Spleen (tissue), 11 donors: ENCODE data around the gene ACOXL. TPM values are rescaled to one million over a fixed set of nuclear protein-coding genes. Genes with fewer than 3 reads are reported as not detected.

ENCODE experiments used
- DNase-seq: peaks from one replicate; pipeline ENCODE4 v3.0.0-alpha.2; 2020
- H3K27ac ChIP-seq, 8 donors: fragments of 200-600 bp; sonication (generic) in 7 of 8; 1 replicate in 4 of 8; 2 replicates in 4 of 8; pipeline versions ENCODE4 v1.5.0 to v1.8.0; 2016 to 2021; ENCODE audit warnings: inconsistent platforms in 4 of 8, mild to moderate bottlenecking in 4 of 8, moderate library complexity in 1 of 8
- H3K27me3 ChIP-seq, 7 donors: fragments of 200-600 bp; sonication (generic) in 6 of 7; replicated peaks in 1 of 7; 1 replicate in 4 of 7; 2 replicates in 3 of 7; pipeline versions ENCODE4 v1.5.0 to v1.8.0; 2016 to 2021; ENCODE audit warnings: inconsistent platforms in 3 of 7, mild to moderate bottlenecking in 1 of 7
- H3K36me3 ChIP-seq, 6 donors: fragments of 200-600 bp; sonication (generic) in 5 of 6; 1 replicate in 4 of 6; 2 replicates in 2 of 6; pipeline versions ENCODE4 v1.5.0 to v1.8.0; 2016 to 2021; ENCODE audit warnings: inconsistent platforms in 2 of 6
- H3K4me1 ChIP-seq, 6 donors: fragments of 200-600 bp; sonication (generic) in 5 of 6; 1 replicate in 3 of 6; 2 replicates in 3 of 6; pipeline versions ENCODE4 v1.5.0 to v1.8.0; 2016 to 2021; ENCODE audit warnings: inconsistent platforms in 3 of 6
- H3K4me3 ChIP-seq, 8 donors: fragments of 200-600 bp; sonication (generic) in 7 of 8; 1 replicate in 4 of 8; 2 replicates in 4 of 8; pipeline versions ENCODE4 v1.5.0 to v1.8.0; 2016 to 2021; ENCODE audit warnings: inconsistent platforms in 4 of 8, mild to moderate bottlenecking in 4 of 8, moderate library complexity in 2 of 8
- H3K9me3 ChIP-seq, 8 donors: fragments of 200-600 bp; sonication (generic) in 7 of 8; 1 replicate in 4 of 8; 2 replicates in 4 of 8; pipeline versions ENCODE4 v1.5.0 to v1.8.0; 2016 to 2021; ENCODE audit warnings: inconsistent platforms in 4 of 8
- POLR2A ChIP-seq, 3 donors: fragments of 450-650 bp; IDR thresholded peaks; one replicate each; pipeline ENCODE4 v1.5.1; 2017; ENCODE audit warnings: antibody characterized with exemption in 3 of 3, mild to moderate bottlenecking in 1 of 3
- POLR2AphosphoS5 ChIP-seq, 3 donors: sonication (generic); formaldehyde crosslinking; IDR thresholded peaks; one replicate each; pipeline ENCODE4 v1.5.1; 2017; ENCODE audit warnings: antibody characterized with exemption in 3 of 3
- WGBS, 5 donors: extraction: QIAGEN DNeasy Blood & Tissue Kit in 3 of 5; methylation state at CpG; one replicate each; pipeline versions ENCODE4 v1.1.5 to v1.1.7; 2013 to 2018; 5-methylcytosine and 5-hydroxymethylcytosine counted together
- intact Hi-C: fragments of 100-400 bp; cut with DNase I; formaldehyde crosslinking; loops from one replicate; pipeline ENCODE4 v1.15.0; 2023; ENCODE audit warnings: low total_unique reads
- polyA plus RNA-seq, 3 donors: library from polyadenylated mRNA; stranded (reverse); fragments of 200-250 nt; gene quantifications; one replicate each; pipeline ENCODE4 v1.2.1, GENCODE V29; 2013
- total RNA-seq, 7 donors: library from RNA; depleted of rRNA in 3 of 7; stranded (reverse); fragments of >200 nt in 3 of 7; fragmentation: NEBNext Ultra II Directional in 4 of 7; extraction: Animal tissue kit (Norgen Biotek cat#: 25700) in 4 of 7; gene quantifications; one replicate each; pipeline versions ENCODE4 v1.1.0 to v1.2.1, GENCODE V29; 2016 to 2021
- TF ChIP-seq, protein P1 (sequence below), 11 experiments: fragments of 200-600 bp in 7 of 11; fragments of 450-650 bp in 4 of 11; sonication (generic) in 4 of 11; IDR thresholded peaks in 8 of 11; conservative IDR thresholded peaks in 3 of 11; 1 replicate in 7 of 11; 2 replicates in 4 of 11; pipeline versions ENCODE4 v1.4.0 to v1.8.0; 2016 to 2021; ENCODE audit warnings: antibody characterized with exemption in 11 of 11, inconsistent platforms in 4 of 11, mild to moderate bottlenecking in 1 of 11
- donor health status: healthy with polysubstance abuse.
- donor health status: DM: no; HTN: no; CAD: no; lungs with moderate emphysema.
- donor health status: DM: no; HTN: no; CAD: no.
- donor health status: Bipolar disorder and iron deficiency.
- donor health status: healthy.
- donor health status: DM: no; HTN: no; CAD: no.
- donor health status: DM: yes; HTN: yes; CAD: no.

ACOXL gene
- total and polyA plus RNA-seq, 10 donors: 0.04 to 1.0 (median 0.66) TPM

DNA sequence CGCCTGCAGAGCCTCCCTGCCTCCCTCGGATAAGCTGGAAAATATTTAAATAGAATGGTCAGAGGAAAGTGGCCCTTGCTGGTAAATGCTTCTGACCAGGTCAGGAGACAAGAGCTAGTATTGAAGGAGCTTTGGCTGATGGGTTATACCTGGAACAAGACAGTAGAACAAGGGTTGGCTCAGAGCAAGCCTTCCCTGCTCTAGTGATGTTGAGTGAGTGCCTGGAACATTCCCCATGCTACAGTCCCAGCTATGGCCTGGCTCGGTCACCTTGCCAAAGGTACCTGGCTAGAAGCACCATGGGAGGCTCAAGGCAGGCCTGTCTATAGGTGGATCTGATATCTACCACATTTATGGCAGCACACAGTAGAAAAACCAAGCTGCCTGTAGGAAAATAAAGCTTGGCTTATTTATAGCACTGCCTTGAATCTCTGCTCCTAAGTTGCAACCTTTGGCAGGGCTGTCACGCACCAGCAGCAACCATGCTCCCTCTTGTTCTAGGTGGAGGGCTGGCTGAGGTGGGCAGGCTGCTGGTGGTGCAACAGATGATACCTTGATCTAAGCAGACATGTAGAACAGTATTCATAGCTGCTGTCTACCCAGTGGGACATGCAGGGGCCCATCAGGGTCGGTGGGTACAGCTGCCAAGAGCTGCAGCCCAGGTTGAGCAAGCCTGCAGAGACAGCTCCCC, 321.6 kb downstream of the ACOXL start:
- Histone ChIP-seq H3K4me3 (no peak overlapping the region), H3K4me1 (peaks cover 0 to 60% (median 11%) of the 10 kb centered on the region in 6 donors), H3K9me3 (no peaks in the 10 kb centered on the region), H3K27ac (no peak overlapping the region), H3K36me3 (no peaks in the 10 kb centered on the region), H3K27me3 (peaks cover 0 to 13% (median 0%) of the 10 kb centered on the region in 7 donors)
- 75 to 91% (median 85%) methylated on average over 5 of the region's 5 CpGs for WGBS, 5 donors
- no peak for DNase-seq
- TF ChIP-seq POLR2AphosphoS5 (IDR thresholded peaks at IDR 0.05) (no peak), POLR2A (IDR thresholded peaks at IDR 0.05) (no peak)
- TF ChIP-seq, protein P1, sequence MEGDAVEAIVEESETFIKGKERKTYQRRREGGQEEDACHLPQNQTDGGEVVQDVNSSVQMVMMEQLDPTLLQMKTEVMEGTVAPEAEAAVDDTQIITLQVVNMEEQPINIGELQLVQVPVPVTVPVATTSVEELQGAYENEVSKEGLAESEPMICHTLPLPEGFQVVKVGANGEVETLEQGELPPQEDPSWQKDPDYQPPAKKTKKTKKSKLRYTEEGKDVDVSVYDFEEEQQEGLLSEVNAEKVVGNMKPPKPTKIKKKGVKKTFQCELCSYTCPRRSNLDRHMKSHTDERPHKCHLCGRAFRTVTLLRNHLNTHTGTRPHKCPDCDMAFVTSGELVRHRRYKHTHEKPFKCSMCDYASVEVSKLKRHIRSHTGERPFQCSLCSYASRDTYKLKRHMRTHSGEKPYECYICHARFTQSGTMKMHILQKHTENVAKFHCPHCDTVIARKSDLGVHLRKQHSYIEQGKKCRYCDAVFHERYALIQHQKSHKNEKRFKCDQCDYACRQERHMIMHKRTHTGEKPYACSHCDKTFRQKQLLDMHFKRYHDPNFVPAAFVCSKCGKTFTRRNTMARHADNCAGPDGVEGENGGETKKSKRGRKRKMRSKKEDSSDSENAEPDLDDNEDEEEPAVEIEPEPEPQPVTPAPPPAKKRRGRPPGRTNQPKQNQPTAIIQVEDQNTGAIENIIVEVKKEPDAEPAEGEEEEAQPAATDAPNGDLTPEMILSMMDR (IDR thresholded peaks at IDR 0.05 in 8 of 11, conservative IDR thresholded peaks at IDR 0.05 in 3 of 11): no peak
- intact Hi-C loops: no loop called here

DNA sequence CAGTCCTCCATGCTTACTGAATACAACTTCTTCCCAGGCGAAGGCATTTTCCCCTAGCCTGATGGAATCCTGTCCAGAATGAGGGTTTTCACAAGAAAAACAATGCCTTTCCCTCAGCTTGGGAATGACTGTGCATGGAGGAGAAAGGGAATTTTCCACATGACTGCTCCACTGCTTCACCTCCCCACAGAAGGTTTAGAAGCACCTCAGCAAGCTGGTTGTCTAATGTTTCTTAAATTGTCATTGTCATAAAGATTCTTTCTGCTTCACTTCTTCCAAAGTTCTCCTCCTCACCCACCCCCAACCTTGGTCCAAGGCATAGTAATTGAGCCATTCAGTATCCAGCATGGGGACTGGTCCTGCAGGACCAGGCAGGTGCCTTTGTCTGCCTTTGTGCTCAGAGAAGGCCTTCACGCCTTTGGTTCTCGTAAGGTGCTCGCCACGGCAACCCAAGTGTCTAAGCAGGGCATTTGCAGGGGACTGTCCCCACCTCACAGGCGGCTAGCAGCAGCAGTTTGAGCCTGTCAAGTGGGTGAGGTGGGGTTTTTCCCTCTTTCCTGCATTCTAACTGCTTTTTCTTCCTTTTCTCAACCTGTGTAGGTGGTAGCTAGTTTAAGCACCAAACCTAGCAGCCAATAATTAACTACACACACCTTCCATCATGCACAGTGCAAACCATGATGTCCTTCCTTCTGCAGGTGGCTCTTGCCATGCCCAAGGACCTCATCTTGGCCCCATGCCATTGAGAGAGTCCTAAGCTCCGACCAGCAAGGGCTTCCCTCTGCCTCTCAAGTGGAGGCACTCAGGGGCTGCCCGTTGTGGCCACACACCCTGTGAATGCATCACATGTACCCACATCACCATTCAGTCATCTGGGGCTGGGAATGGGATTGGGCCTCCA, 322.7 kb downstream of the ACOXL start:
- Histone ChIP-seq H3K27ac (no peak overlapping the region), H3K9me3 (peaks cover 0 to 5% (median 3%) of the 10 kb centered on the region in 8 donors), H3K27me3 (peaks cover 0 to 13% (median 0%) of the 10 kb centered on the region in 7 donors), H3K36me3 (no peaks in the 10 kb centered on the region), H3K4me1 (peaks cover 0 to 52% (median 8%) of the 10 kb centered on the region in 6 donors), H3K4me3 (no peak overlapping the region)
- no peak for DNase-seq
- WGBS, 5 donors: 48 to 71% (median 63%) methylated on average over 8 of the region's 8 CpGs
- TF ChIP-seq POLR2A (IDR thresholded peaks at IDR 0.05): no peak
- TF ChIP-seq POLR2AphosphoS5 (IDR thresholded peaks at IDR 0.05): no peak
- TF ChIP-seq, protein P1 (IDR thresholded peaks at IDR 0.05 in 8 of 11, conservative IDR thresholded peaks at IDR 0.05 in 3 of 11): no peak
- intact Hi-C loops: no loop called here

DNA sequence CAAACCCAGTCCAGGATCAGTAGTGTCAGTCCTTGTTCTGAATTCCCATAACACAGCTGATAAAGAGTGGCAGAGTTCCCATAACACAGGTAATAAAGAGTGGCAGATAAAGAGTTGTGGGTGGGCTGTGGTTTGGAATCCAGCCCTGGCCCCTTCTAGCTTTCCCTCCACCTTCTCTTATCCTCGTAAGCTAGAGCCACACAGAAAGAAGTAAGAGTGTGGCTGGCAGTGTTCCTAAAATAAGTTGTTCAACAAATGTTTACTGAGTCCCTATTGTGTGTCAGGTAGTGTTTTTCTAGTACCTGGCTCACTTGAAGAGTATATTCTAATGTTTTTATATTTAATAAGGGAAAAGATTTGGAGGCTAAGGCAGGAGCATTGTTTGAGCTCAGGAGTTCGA, 323.4 kb downstream of the ACOXL start:
- peaks cover 0 to 12% (median 10%) of the 10 kb centered on the region in 8 donors for H3K9me3 ChIP-seq
- DNase-seq: no peak
- TF ChIP-seq, protein P1 (IDR thresholded peaks at IDR 0.05 in 8 of 11, conservative IDR thresholded peaks at IDR 0.05 in 3 of 11): no peak
- TF ChIP-seq POLR2A (IDR thresholded peaks at IDR 0.05): no peak
- TF ChIP-seq POLR2AphosphoS5 (IDR thresholded peaks at IDR 0.05): no peak
- H3K27ac ChIP-seq: no peak overlapping the region
- H3K4me1 ChIP-seq: peaks cover 0 to 47% (median 4%) of the 10 kb centered on the region in 6 donors
- intact Hi-C loops: no loop called here
- WGBS, 5 donors: 71 to 83% (median 76%) methylated on average over 2 of the region's 2 CpGs
- H3K36me3 ChIP-seq: no peaks in the 10 kb centered on the region
- H3K27me3 ChIP-seq: peaks cover 0 to 13% (median 0%) of the 10 kb centered on the region in 7 donors
- H3K4me3 ChIP-seq: no peak overlapping the region

DNA sequence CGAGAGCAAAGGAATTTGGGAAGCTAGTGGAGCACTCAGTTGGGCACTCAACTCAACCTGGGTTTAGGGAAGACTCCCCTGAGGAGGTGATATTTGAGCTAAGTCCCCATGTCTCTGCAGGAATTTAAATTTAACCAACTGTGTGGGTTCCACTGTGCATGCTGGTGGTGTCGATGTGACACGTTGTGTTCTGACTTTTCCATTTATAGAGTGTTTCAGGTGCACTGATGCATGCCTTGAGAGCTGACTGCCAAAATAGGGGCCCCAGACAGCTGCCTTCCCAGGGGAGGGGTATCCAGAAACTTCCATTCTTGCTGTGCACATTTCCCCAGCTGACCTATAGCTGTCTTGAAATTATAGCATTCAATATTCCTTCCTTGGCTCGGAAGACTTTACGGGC, 324.7 kb downstream of the ACOXL start:
- 65 to 91% (median 77%) methylated on average over 5 of the region's 5 CpGs for WGBS, 5 donors
- no peak for DNase-seq
- Histone ChIP-seq H3K36me3 (no peaks in the 10 kb centered on the region), H3K4me1 (peaks cover 0 to 44% (median 4%) of the 10 kb centered on the region in 6 donors), H3K9me3 (peaks cover 0 to 20% (median 17%) of the 10 kb centered on the region in 8 donors), H3K27ac (peak overlapping the region in 1 of 8 donors; percentile 12), H3K27me3 (peaks cover 0 to 13% (median 0%) of the 10 kb centered on the region in 7 donors), H3K4me3 (no peak overlapping the region)
- intact Hi-C loops: no loop called here
- TF ChIP-seq POLR2AphosphoS5 (IDR thresholded peaks at IDR 0.05) (no peak), POLR2A (IDR thresholded peaks at IDR 0.05) (no peak)
- TF ChIP-seq, protein P1 (IDR thresholded peaks at IDR 0.05 in 8 of 11, conservative IDR thresholded peaks at IDR 0.05 in 3 of 11): no peak
